Islet precursor cell (in vitro differentiated cells): ENCODE data around the gene FLVCR2.
"Not testable (repeated sequence)": the region's sequence is repeated elsewhere in the genome, so short reads cannot be mapped to it uniquely, and the experiment has no call there.

ENCODE experiments used
- DNase-seq: peaks from one replicate; pipeline ENCODE4 v3.0.0-alpha.2; 2018

The FLVCR2 gene

GRCh38 chr14:75600100-75600499 lies 21.7 kb downstream of the FLVCR2 start:
- not testable (repeated sequence) for DNase-seq

- DNase-seq: not testable (repeated sequence)
Measured at GRCh38 chr14:75601061-75601460, 22.6 kb downstream of the FLVCR2 start.

DNA sequence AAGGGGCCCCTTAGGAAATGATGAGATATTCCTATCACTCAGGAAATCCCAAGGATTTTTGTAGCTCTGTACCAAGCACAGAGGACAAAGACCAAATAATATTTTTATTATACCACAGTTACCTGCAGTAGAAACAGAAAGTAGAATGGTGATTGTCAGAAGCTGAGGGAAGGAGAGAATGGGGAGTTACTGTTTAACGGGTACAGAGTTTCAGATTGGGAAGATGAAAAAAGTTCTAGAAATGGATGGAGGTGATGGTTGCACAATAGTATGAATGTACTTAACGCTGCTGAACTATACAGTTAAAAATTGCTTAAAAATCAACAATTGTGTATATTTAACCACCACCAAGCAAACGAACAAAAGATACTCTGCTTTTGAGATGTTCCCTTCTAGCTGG lies 24.1 kb downstream of the FLVCR2 start:
- DNase-seq: no peak

GRCh38 chr14:75604979-75605851 lies 26.8 kb downstream of the FLVCR2 start:
- DNase-seq: no peak

DNA sequence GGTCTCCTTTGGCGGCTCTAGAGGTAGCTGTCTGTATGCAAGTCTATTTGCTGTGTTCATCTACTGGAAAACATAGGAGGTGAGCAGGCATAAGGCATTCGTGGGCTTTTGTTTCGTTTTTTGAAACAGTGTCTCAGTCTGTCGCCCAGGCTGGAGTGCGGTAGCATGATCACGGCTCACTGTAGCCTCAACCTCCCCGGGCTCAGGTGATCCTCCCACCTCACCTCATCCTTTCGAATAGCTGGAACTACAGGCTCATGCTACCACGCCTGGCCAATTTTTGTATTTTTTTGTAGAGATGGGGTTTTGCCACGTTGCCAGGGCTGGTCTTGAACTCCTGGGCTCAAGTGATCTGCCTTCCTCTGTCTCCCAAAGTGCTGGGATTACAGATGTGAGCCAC lies 27.5 kb downstream of the FLVCR2 start:
- DNase-seq: no peak

DNA sequence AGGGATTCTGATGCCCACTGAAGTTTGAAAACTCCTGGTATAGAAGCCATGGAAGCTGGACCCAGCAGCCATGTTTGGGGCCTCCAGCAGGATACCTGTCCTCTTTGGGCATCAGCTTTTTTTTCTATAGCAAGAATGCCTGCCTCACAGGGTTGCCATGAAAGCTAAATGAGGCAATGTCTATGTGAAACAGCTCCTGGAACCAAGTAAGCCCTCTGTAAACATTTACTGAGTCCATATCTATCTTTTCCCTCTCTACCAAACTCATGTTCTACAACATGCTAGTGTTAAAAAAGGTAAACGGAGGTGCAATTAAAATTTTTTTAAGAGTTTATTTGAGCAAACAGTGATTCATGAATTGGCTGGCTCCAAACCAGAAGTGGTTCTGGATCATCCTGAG lies 28.6 kb downstream of the FLVCR2 start:
- DNase-seq: no peak

GRCh38 chr14:75607842-75608640 lies 29.6 kb downstream of the FLVCR2 start:
- DNase-seq: no peak

GRCh38 chr14:75609116-75609515 lies 30.7 kb downstream of the FLVCR2 start:
- no peak for DNase-seq

DNA sequence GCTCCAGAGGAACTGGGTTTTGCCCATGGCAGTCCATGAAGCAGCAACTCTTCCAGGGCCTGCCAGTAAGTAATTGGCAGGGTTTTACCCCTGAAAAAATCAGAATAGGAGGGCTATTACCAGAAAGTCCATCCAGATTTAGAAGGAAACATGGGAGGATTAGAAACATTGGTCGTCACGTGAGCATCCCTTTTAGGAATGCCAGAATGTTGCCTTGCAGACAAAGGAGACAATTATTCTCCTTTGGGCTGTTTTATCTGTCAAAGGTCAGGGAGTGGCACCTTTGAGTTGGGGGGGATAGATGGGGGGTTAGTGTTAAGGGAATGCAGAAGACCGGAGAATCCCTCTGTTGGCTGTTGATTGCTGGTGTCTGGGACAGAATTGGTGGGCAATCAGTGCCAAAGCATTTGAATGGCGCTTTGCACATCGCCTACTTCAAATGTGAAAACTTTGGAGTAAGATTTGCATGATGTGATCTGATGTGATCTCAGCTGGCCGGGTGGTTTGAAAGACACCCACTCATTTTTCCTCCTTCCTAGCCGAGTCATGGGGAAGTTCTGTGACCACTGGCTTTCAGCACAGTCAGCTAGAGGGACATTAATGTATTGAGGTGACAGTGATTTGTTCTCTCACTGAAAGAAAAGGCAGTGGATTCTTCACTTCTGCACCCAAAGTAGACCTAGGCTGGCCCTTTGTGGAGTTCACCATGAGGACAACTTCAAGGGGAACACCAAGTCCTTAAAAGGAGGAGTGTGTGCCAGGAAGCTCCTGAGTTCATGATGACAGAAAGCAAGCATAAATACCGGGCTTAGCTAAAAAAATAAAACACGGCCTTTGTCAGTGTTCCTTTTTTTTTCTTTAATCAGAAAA lies 31.4 kb downstream of the FLVCR2 start:
- DNase-seq: no peak

- DNase-seq: no peak
Measured at GRCh38 chr14:75610834-75611233, 32.4 kb downstream of the FLVCR2 start.

DNA sequence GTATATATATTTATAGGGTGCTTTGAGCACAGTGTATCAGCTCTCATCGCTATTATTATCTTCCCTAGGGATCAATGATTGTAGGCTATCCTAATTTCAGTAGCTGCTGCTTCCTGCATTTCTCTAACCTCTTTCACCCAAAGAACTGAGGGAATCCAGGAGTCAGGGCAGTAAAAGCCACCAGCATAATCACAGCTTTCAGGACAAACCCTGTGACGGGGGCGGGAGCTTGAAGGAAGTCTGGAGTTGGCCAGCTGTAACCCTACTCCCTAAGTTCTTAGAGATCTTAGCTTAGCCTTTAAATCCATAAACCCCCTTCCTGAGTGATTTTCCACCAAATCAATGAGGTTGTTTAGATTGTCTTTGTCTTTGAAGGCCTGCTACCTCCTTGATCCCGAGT lies 33.7 kb downstream of the FLVCR2 start:
- no peak for DNase-seq

GRCh38 chr14:75614179-75614578 lies 35.8 kb downstream of the FLVCR2 start:
- DNase-seq: no peak

- no peak for DNase-seq
Measured at GRCh38 chr14:75615200-75615599, 36.8 kb downstream of the FLVCR2 start.

DNA sequence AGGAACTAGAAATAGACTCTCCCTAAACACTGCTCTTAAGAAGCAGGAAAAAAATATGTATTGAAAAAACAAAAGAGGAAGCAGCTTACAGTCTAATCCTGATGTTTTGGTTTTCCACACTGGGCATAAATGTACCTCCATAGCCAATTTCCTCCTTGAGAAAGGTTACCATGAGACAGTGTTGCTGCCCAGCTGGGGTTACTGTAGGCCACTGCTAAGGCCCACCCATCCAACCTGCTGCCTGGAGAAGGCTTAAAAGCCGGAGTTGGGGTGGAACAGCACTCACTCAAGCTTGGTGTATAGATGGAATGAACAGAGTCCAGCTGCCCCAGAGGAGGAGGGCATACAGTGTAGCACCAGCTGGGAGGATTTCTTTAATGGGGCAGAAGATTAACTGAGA lies 41.1 kb downstream of the FLVCR2 start:
- no peak for DNase-seq

GRCh38 chr14:75625034-75625433 lies 46.6 kb downstream of the FLVCR2 start:
- DNase-seq: no peak

GRCh38 chr14:75626396-75626795 lies 48.0 kb downstream of the FLVCR2 start:
- no peak for DNase-seq

DNA sequence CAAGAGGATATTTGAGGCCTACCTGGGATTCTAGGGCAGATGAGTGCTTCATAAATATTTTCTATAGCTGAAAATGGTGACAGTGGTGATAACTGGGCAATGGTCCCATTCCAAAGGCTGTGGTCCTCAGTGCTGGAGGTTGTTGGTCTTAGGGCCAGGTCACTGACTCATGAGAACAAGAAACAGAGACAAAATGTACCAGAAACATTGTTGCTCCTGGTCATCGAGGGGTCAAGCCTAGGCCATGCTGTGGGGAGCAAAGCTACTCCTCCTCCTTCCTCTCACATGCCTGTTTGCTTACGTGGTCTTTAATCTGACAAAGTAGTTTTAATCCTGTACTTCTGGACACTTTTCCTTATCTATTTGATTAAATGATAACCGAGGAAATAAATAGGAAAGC lies 48.4 kb downstream of the FLVCR2 start:
- no peak for DNase-seq

- DNase-seq: no peak
Measured at GRCh38 chr14:75627406-75627805, 49.0 kb downstream of the FLVCR2 start.

- DNase-seq: no peak
Measured at GRCh38 chr14:75628816-75629215, 50.4 kb downstream of the FLVCR2 start.

DNA sequence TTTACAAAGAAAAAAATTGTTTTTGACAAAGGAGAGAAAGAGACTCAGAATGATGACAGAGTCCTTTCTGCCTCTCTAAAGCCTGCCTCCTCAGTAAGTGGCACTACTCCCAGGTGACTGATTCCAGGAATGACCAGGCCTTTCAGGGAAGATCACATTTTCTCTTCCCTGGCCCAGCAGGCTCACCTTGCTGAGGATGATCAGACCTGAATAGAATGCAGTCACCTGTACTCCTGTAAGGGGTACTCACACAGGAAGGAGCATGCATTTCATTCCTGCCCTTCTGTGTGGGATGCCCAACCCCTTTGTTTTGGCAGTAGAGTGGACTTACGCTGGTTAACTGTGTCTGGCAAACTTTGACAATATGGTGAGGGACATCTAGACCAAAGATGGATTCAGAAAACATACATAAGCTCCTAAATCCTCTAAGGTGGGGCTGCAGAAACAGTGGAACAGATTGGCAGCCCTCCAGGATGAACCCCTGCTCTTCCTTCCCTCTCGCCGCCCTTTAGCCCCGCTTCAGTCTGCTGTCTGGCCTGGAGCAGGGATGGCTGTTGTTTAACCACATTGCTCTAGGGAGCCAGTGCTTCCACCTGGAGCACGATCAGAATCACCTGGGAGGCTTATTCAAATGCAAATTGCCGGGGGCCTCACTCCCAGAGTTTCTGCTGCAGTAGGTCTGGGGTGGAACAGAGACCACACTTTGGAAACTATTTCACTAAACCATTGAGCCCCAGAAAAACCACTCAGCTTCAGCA lies 52.5 kb downstream of the FLVCR2 start:
- peak; percentile 79 for DNase-seq

DNA sequence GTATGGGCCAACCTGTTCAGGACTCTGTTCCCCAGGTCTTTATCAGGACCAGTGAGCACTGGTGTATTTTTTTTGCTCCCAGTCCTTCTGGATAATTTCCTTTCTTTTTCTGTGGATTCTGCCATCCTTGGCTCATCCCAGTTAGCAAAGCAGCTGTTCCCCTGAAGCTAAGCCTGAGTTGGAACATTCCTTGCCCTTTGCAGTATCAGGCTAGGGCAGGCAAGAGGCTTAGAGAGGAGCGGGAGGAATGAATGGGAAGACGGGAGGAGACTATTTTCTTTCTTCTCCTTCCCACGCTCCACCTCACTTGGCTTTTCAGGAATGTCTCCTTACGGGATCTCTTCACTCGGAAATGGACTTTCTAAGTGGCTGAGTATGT lies 53.0 kb downstream of the FLVCR2 start:
- peak; percentile 79 for DNase-seq

GRCh38 chr14:75634848-75635247 lies 56.4 kb downstream of the FLVCR2 start:
- peak; percentile 78 for DNase-seq
